OCI-LY1 (cell line): ENCODE data around the gene PGAP6.

Experiments used
- H2AFZ ChIP-seq: fragments of 200-600 bp; sonication (generic), shearing (Covaris generic); 2 replicates; pipeline ENCODE4 v1.6.0; 2014; ENCODE audit warnings: antibody characterized with exemption, mild to moderate bottlenecking, low read length
- H3F3A ChIP-seq: fragments of 200-600 bp; sonication (generic), shearing (Covaris generic); 2 replicates; pipeline ENCODE4 v1.6.0; 2014; ENCODE audit warnings: mild to moderate bottlenecking, antibody characterized with exemption, low read length, moderate library complexity; ENCODE audit not compliant: insufficient read depth
- H3K27ac ChIP-seq: fragments of 200-600 bp; sonication (generic); 2 replicates; pipeline ENCODE4 v1.5.1; 2014; ENCODE audit warnings: low read length, mixed run types, mild to moderate bottlenecking, low read depth; ENCODE audit not compliant: poor library complexity, severe bottlenecking
- H3K27me3 ChIP-seq: fragments of 200-600 bp; sonication (generic); 2 replicates; pipeline ENCODE4 v1.6.0; 2014; ENCODE audit warnings: antibody characterized with exemption, mild to moderate bottlenecking, low read length, moderate library complexity; ENCODE audit not compliant: insufficient read depth
- H3K36me3 ChIP-seq: fragments of 200-600 bp; sonication (generic); 2 replicates; pipeline ENCODE4 v1.6.1; 2014; ENCODE audit warnings: mild to moderate bottlenecking, antibody characterized with exemption, low read length, moderate library complexity, mixed read lengths; ENCODE audit not compliant: insufficient read depth
- H3K4me1 ChIP-seq: fragments of 200-600 bp; sonication (generic); 2 replicates; pipeline ENCODE4 v1.5.1; 2014; ENCODE audit warnings: mild to moderate bottlenecking, low read length, moderate library complexity; ENCODE audit not compliant: insufficient read depth, severe bottlenecking
- H3K4me2 ChIP-seq: fragments of 200-600 bp; sonication (generic), shearing (Covaris generic); 2 replicates; pipeline ENCODE4 v1.6.1; 2014; ENCODE audit warnings: low read length
- H3K4me3 ChIP-seq: fragments of 200-600 bp; sonication (generic); 2 replicates; pipeline ENCODE4 v1.5.1; 2014; ENCODE audit warnings: low read length, low read depth, mild to moderate bottlenecking, mixed read lengths; ENCODE audit not compliant: poor library complexity, severe bottlenecking
- H3K79me2 ChIP-seq: fragments of 200-600 bp; shearing (Covaris generic); 2 replicates; pipeline ENCODE4 v1.6.1; 2016; ENCODE audit warnings: mixed run types, low read length, mixed read lengths; ENCODE audit not compliant: insufficient read depth
- H3K9ac ChIP-seq: fragments of 200-600 bp; sonication (generic), shearing (Covaris generic); 2 replicates; pipeline ENCODE4 v1.6.1; 2014; ENCODE audit warnings: mild to moderate bottlenecking, low read length, mixed read lengths
- H3K9me2 ChIP-seq: fragments of 200-600 bp; sonication (generic), shearing (Covaris generic); 2 replicates; pipeline ENCODE4 v1.6.1; 2014; ENCODE audit warnings: low read depth, mild to moderate bottlenecking, low read length, mixed read lengths
- H3K9me3 ChIP-seq: fragments of 200-600 bp; shearing (Covaris generic); 2 replicates; pipeline ENCODE4 v1.6.1; 2014; ENCODE audit warnings: low read length, mixed read lengths
- H4K20me1 ChIP-seq: fragments of 200-600 bp; sonication (generic), shearing (Covaris generic); 2 replicates; pipeline ENCODE4 v1.6.0; 2016; ENCODE audit warnings: mild to moderate bottlenecking, low read length; ENCODE audit not compliant: insufficient read depth
- EZH2 ChIP-seq: fragments of 200-600 bp; sonication (generic), shearing (Covaris generic); IDR thresholded peaks from 2 replicates; pipeline ENCODE4 v1.8.0; 2017; ENCODE audit warnings: borderline replicate concordance, mixed run types, mild to moderate bottlenecking, antibody characterized with exemption, low read length, moderate library complexity, mixed read lengths
- TF ChIP-seq, protein P1 (sequence below): fragments of 200-600 bp; sonication (generic), shearing (Covaris generic); IDR thresholded peaks from 2 replicates; pipeline ENCODE4 v1.5.1; 2017; ENCODE audit warnings: mild to moderate bottlenecking, antibody characterized with exemption, low read length, moderate library complexity, mixed read lengths

The PGAP6 gene

DNA sequence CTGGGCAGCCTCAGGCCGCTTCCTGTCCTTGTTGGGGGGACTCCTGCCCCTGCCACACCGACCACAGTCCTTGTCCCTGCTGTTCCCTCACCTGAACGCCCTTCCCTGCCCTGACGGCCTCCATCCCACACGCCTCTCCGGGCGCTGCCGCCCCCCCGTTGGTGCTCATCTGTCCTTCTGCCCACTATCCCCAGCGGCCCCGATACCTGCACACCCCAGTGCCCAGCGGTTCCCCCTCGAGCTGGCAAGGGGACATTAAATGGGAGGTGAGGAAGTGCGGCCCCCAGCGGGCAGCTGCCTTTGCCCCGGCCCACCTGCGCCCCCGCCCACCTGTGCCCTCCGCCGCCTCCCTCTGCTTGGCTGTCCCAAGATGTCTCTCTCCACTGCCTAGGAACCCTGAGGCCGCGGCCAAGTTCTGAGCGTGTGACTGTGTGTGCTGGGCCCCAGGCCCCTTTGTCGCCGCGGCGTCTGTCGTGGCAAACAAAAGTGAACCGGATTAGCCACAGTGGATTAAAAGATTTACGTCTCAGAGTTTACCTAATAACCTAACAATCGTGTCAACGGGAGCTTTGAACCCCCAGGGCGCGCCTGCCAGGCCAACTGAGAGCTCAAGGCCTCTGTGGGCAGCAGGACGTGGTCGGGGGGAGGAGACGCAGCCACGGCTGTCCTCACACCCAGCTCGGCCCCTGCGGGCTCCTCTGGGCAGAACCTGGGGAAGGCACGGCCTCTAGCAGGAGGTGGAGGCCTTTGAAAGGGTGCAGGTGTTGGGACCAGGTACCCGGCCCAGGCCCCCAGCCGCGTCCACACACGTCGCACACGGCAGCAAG lies 21.7 kb downstream of the PGAP6 start:
- Histone ChIP-seq H3K4me3 (no peak overlapping the region), H3K9me3 (no peaks in the 10 kb centered on the region), H3K4me1 (no peaks in the 10 kb centered on the region), H2AFZ (no peak overlapping the region), H3K9ac (no peak overlapping the region), H3K36me3 (no peaks in the 10 kb centered on the region), H3K27ac (no peak overlapping the region), H3K27me3 (no peaks in the 10 kb centered on the region), H4K20me1 (no peaks in the 10 kb centered on the region), H3K4me2 (no peak overlapping the region), H3K79me2 (no peaks in the 10 kb centered on the region), H3K9me2 (no peaks in the 10 kb centered on the region), H3F3A (no peaks in the 10 kb centered on the region)
- TF ChIP-seq, protein P1, sequence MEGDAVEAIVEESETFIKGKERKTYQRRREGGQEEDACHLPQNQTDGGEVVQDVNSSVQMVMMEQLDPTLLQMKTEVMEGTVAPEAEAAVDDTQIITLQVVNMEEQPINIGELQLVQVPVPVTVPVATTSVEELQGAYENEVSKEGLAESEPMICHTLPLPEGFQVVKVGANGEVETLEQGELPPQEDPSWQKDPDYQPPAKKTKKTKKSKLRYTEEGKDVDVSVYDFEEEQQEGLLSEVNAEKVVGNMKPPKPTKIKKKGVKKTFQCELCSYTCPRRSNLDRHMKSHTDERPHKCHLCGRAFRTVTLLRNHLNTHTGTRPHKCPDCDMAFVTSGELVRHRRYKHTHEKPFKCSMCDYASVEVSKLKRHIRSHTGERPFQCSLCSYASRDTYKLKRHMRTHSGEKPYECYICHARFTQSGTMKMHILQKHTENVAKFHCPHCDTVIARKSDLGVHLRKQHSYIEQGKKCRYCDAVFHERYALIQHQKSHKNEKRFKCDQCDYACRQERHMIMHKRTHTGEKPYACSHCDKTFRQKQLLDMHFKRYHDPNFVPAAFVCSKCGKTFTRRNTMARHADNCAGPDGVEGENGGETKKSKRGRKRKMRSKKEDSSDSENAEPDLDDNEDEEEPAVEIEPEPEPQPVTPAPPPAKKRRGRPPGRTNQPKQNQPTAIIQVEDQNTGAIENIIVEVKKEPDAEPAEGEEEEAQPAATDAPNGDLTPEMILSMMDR: no peak
- TF ChIP-seq EZH2: no peak

DNA sequence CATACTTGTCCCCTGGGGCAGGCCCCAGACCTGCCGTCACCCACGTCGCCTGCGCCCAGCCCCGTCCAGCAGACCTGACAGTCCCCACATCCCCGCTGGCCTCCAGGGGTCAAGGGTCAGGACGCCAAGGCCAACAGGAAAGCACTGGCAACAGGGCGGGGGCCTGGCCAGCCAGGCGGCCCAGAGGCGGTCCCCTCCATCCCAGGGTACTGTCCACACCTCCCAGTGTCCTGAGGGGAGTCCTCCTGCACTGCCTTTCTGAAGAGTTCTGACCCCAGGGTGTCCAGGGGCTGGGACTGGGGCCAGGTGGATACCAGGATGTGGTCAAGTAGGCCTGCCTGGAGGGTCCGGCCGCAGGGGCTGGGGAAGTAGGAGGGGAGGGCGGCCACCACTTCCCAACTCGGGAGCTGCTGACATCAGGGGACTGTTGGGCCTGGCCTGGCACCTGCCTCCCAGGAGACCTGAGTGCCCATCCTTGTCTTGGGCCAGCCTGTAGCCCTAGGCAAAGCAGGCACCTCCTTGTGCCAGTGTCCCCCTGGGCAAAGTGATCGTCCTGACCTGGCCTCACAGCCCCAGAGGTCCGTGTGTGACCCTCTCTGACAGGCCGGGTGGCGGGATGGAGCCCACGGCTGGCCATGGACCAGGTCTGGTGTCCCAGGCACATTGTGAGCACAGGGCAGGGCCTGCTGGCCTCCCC lies 22.6 kb downstream of the PGAP6 start:
- Histone ChIP-seq H3K27ac (no peak overlapping the region), H3K4me2 (no peak overlapping the region), H3K4me3 (no peak overlapping the region), H3K9ac (no peak overlapping the region), H3K79me2 (no peaks in the 10 kb centered on the region), H3K4me1 (no peaks in the 10 kb centered on the region), H2AFZ (no peak overlapping the region), H3F3A (no peaks in the 10 kb centered on the region), H3K9me2 (no peaks in the 10 kb centered on the region), H3K36me3 (no peaks in the 10 kb centered on the region), H4K20me1 (no peaks in the 10 kb centered on the region), H3K9me3 (no peaks in the 10 kb centered on the region), H3K27me3 (no peaks in the 10 kb centered on the region)
- TF ChIP-seq, protein P1: no peak
- no peak for TF ChIP-seq EZH2

DNA sequence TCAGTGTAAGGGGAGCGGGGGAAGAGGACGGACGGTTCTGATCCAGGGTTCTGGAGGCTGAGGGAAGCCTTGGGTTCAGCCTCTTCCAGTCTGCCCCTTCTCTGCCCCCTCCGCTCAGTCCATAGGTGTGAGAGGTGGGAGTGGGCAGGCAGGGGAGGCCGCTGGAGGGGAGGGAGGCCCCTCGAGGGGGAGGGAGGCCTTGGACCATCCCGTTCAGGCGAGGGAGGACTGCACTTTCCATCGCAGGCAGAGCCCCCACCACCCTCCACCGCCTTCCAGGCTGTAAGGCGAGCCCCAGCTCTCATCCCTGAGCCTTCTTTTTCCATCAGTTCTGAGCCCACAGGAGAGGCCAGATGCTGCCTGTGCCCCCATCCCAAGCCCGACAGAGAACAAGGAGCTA lies 25.0 kb downstream of the PGAP6 start:
- no peaks in the 10 kb centered on the region for H3F3A ChIP-seq
- 0 out of 2 replicates have a peak, but pooled peaks cover under 1% of the 10 kb centered on the region for H3K79me2 ChIP-seq
- no peak overlapping the region for H3K4me2 ChIP-seq
- H3K4me1 ChIP-seq: peaks cover 4% of the 10 kb centered on the region
- no peak for TF ChIP-seq EZH2
- TF ChIP-seq, protein P1: no peak
- no peaks in the 10 kb centered on the region for H3K9me2 ChIP-seq
- H3K9ac ChIP-seq: no peak overlapping the region
- H3K9me3 ChIP-seq: no peaks in the 10 kb centered on the region
- H2AFZ ChIP-seq: no peak overlapping the region
- H3K4me3 ChIP-seq: no peak overlapping the region
- no peak overlapping the region for H3K27ac ChIP-seq
- H3K36me3 ChIP-seq: no peaks in the 10 kb centered on the region
- no peaks in the 10 kb centered on the region for H3K27me3 ChIP-seq
- no peaks in the 10 kb centered on the region for H4K20me1 ChIP-seq
